ENCODE results near the gene DOCK10. TPM values are rescaled to one million over a fixed set of nuclear protein-coding genes. Genes with fewer than 3 reads are reported as not detected.

DOCK10 gene
- total RNA-seq, 1 experiment from 2014 or later = 0.96 TPM

DNA sequence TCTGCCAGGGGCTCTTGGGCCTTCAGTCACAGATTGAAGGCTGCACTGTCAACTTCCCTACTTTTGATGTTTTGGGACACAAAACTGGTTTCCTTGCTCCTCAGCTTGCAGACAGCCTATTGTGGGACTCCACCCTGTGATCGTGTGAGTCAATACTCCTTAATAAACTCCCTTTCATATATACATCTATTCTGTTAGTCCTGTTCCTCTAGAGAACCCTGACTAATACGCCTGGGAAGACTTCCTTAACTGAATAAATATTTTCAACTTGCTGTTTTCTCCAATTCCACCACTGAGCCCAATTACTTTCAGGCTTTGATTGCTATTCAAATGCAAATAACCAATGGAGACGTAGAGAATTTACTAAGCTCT lies 264.7 kb downstream of the DOCK10 start:
- peaks cover 7% of the 10 kb centered on the region for H3K4me1 Mint-ChIP-seq (ENCODE audit: insufficient read depth, unreplicated experiment)
- no TSS peak for BruUV-seq (replicated peaks)
- H3K27me3 Mint-ChIP-seq (ENCODE audit: insufficient read depth, unreplicated experiment) = no peaks in the 10 kb centered on the region

GRCh38 chr2:224776795-224777558 lies 265.3 kb downstream of the DOCK10 start:
- no TSS peak for BruUV-seq (replicated peaks)
- CTCF ChIA-PET = interaction anchor here (0.6 to 3.9 kb wide), 17 partner anchors 8 to 883 kb away, joined by 3 to 32 read pairs (median 4); no protein-coding TSS in a partner anchor
- Mint-ChIP-seq H3K9me3 (ENCODE audit: unreplicated experiment) (no peaks in the 10 kb centered on the region), H3K27me3 (ENCODE audit: insufficient read depth, unreplicated experiment) (no peaks in the 10 kb centered on the region), H3K27ac (ENCODE audit: low read depth, unreplicated experiment) (no peak overlapping the region), H3K4me1 (ENCODE audit: insufficient read depth, unreplicated experiment) (peaks cover 10% of the 10 kb centered on the region), H3K4me3 (ENCODE audit: unreplicated experiment) (no peak overlapping the region), H3K36me3 (ENCODE audit: insufficient read depth, unreplicated experiment) (no peaks in the 10 kb centered on the region)
- no peak for TF ChIP-seq CTCF (IDR thresholded peaks at IDR 0.05; ENCODE audit: unreplicated experiment)
- POLR2A ChIA-PET = interaction anchor here (1.8 kb wide), 1 partner anchor 13 kb away, joined by 7 read pairs; no protein-coding TSS in a partner anchor
- DNase-seq (ENCODE audit: unreplicated experiment) = no peak
- intact Hi-C loops (cut with micrococcal nuclease) = no loop called here

More for the DNA sequence above, 264.7 kb downstream of the DOCK10 start:
- TF ChIP-seq CTCF (IDR thresholded peaks at IDR 0.05; ENCODE audit: unreplicated experiment) = no peak
- Mint-ChIP-seq H3K9me3 (ENCODE audit: unreplicated experiment) (no peaks in the 10 kb centered on the region), H3K4me3 (ENCODE audit: unreplicated experiment) (no peak overlapping the region), H3K36me3 (ENCODE audit: insufficient read depth, unreplicated experiment) (no peaks in the 10 kb centered on the region), H3K27ac (ENCODE audit: low read depth, unreplicated experiment) (no peak overlapping the region)
- POLR2A ChIA-PET = interaction anchor here (1.8 kb wide), 1 partner anchor 14 kb away, joined by 7 read pairs; no protein-coding TSS in a partner anchor
- DNase-seq (ENCODE audit: unreplicated experiment) = no peak
- CTCF ChIA-PET = interaction anchor here (0.5 to 3.9 kb wide), 12 partner anchors 9 to 481 kb away, joined by 3 to 32 read pairs (median 4); no protein-coding TSS in a partner anchor
- intact Hi-C loops (cut with micrococcal nuclease) = no loop called here

- intact Hi-C loops (cut with micrococcal nuclease) = no loop called here
- no TSS peak for BruUV-seq (replicated peaks)
- no peak overlapping the region for H3K4me3 Mint-ChIP-seq (ENCODE audit: unreplicated experiment)
- H3K27ac Mint-ChIP-seq (ENCODE audit: low read depth, unreplicated experiment) = no peak overlapping the region
- H3K9me3 Mint-ChIP-seq (ENCODE audit: unreplicated experiment) = no peaks in the 10 kb centered on the region
- DNase-seq (ENCODE audit: unreplicated experiment) = no peak
- H3K27me3 Mint-ChIP-seq (ENCODE audit: insufficient read depth, unreplicated experiment) = no peaks in the 10 kb centered on the region
- peaks cover 10% of the 10 kb centered on the region for H3K4me1 Mint-ChIP-seq (ENCODE audit: insufficient read depth, unreplicated experiment)
- ChIA-PET CTCF (interaction anchor here (0.6 to 3.9 kb wide), 6 partner anchors 23 to 890 kb away, joined by 3 to 32 read pairs (median 4); no protein-coding TSS in a partner anchor), POLR2A (no interaction called here)
- no peaks in the 10 kb centered on the region for H3K36me3 Mint-ChIP-seq (ENCODE audit: insufficient read depth, unreplicated experiment)
- no peak for TF ChIP-seq CTCF (IDR thresholded peaks at IDR 0.05; ENCODE audit: unreplicated experiment)
Measured at GRCh38 chr2:224775647-224776046, 266.6 kb downstream of the DOCK10 start.

DNA sequence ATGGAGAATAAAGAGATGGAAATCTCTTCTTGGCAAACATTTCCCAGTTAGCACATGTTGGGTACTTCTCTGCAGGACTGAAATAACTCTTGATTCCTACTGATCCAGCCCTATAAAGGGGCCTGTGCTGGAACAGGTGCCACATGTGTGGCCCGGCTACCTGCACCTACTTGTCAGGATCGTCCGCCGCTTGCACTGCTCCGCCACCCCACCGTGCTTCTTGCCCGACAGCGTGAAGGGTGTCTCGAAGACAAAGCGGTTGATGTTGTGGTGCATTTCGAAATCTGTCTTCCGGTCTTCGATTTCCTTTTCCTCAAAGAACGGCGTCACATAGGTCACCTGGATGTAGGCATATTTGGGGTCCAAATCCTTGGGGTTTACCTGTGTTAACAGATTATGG lies 267.5 kb downstream of the DOCK10 start:
- no peak for DNase-seq (ENCODE audit: unreplicated experiment)
- CTCF ChIA-PET = interaction anchor here (1.2 kb wide), 1 partner anchor 9 kb away, joined by 3 read pairs; no protein-coding TSS in a partner anchor
- Mint-ChIP-seq H3K9me3 (ENCODE audit: unreplicated experiment) (no peaks in the 10 kb centered on the region), H3K27me3 (ENCODE audit: insufficient read depth, unreplicated experiment) (no peaks in the 10 kb centered on the region), H3K27ac (ENCODE audit: low read depth, unreplicated experiment) (no peak overlapping the region), H3K36me3 (ENCODE audit: insufficient read depth, unreplicated experiment) (no peaks in the 10 kb centered on the region), H3K4me1 (ENCODE audit: insufficient read depth, unreplicated experiment) (peaks cover 10% of the 10 kb centered on the region), H3K4me3 (ENCODE audit: unreplicated experiment) (no peak overlapping the region)
- intact Hi-C loops (cut with micrococcal nuclease) = no loop called here
- TF ChIP-seq CTCF (IDR thresholded peaks at IDR 0.05; ENCODE audit: unreplicated experiment) = no peak
- BruUV-seq (replicated peaks) = no TSS peak
- POLR2A ChIA-PET = interaction anchor here (2.1 kb wide), 1 partner anchor 21 kb away, joined by 8 read pairs; no protein-coding TSS in a partner anchor

All from MCF 10A (cell line).